Activated CD4-positive, alpha-beta T cell treated with anti-CD3 and anti-CD28 coated beads for 36 hours (primary cell): Measurements from ENCODE around the gene FAM171A1. TPM values are rescaled to one million over a fixed set of nuclear protein-coding genes. Genes with fewer than 3 reads are reported as not detected.
"Not testable (repeated sequence)": the region's sequence is repeated elsewhere in the genome, so short reads cannot be mapped to it uniquely, and the experiment has no call there.

Experiments used
- ATAC-seq: fragments of 200-7000 bp; cut with Tn5 transposase; one replicate; pipeline ENCODE4 v1.10.0; 2021; ENCODE audit warnings: mild to moderate bottlenecking, moderate library complexity
- CTCF ChIA-PET: fragments of 350-600 bp; sonication (Branson Sonifier 250); formaldehyde crosslinking; loops from one replicate; lab custom pipeline; 2021; ENCODE audit warnings: antibody characterized with exemption; lab: Charles Lee
- POLR2A ChIA-PET: fragments of 350-600 bp; sonication (Branson Sonifier 250); formaldehyde crosslinking; loops from one replicate; lab custom pipeline; 2021; ENCODE audit warnings: antibody characterized with exemption, inconsistent platforms; lab: Charles Lee
- DNase-seq: peaks from one replicate; pipeline ENCODE4 v3.0.0-alpha.2; 2020
- H3K27ac Mint-ChIP-seq: one replicate; pipeline ENCODE4 v1.8.0; 2021; ENCODE audit warnings: mixed read lengths
- H3K27me3 Mint-ChIP-seq: one replicate; pipeline ENCODE4 v1.8.0; 2021; ENCODE audit warnings: mixed read lengths
- H3K36me3 Mint-ChIP-seq: one replicate; pipeline ENCODE4 v1.8.0; 2021; ENCODE audit warnings: low read depth, mixed read lengths
- H3K4me1 Mint-ChIP-seq: one replicate; pipeline ENCODE4 v1.8.0; 2021; ENCODE audit warnings: mixed read lengths
- H3K4me3 Mint-ChIP-seq: one replicate; pipeline ENCODE4 v1.8.0; 2021; ENCODE audit warnings: mild to moderate bottlenecking, moderate library complexity, mixed read lengths
- H3K9me3 Mint-ChIP-seq: one replicate; pipeline ENCODE4 v1.8.0; 2021; ENCODE audit warnings: low read depth, mixed read lengths
- intact Hi-C, 2 experiments: fragments of 100-400 bp; cut with DNase I in 1 of 2; cut with micrococcal nuclease in 1 of 2; formaldehyde crosslinking; loops; one replicate each; pipeline versions ENCODE4 v1.14.2 to v1.15.1; 2022 to 2024; cut with DNase I, micrococcal nuclease
- total RNA-seq, 2 experiments: library from RNA; stranded (reverse); gene quantifications; one replicate each; pipeline ENCODE4 v1.2.3, GENCODE V29; 2021

FAM171A1 gene
- total RNA-seq, 2 experiments from 2014 or later = 4.1 to 5.8 TPM

DNA sequence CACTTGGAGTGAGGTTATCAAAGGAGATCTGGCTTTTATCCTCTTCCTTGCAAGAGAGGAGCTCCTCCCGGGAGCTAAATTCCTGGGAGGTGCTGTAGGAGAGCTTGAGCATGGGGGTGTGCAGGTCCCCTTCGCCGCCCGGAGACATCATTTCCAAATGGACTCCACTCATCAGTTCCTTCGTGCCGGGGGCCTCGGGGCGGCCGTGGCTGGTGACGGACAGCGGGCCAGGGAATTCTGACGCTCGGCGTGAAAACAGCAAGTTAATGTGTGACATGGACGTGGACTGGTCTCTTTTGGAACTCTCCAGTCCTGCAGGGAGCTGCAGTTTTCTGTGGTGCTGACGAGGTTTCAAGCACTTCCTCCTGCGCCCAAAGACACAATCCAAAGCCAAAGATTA is 156.9 kb downstream of the FAM171A1 start:
- ATAC-seq (no peak), DNase-seq (no peak)
- H3K4me3 Mint-ChIP-seq = no peak overlapping the region
- POLR2A ChIA-PET = no interaction called here
- CTCF ChIA-PET = no interaction called here
- intact Hi-C loops = no loop called here
- no peaks in the 10 kb centered on the region for H3K9me3 Mint-ChIP-seq
- H3K27ac Mint-ChIP-seq = no peak overlapping the region
- no peaks in the 10 kb centered on the region for H3K27me3 Mint-ChIP-seq
- peaks cover 24% of the 10 kb centered on the region for H3K4me1 Mint-ChIP-seq
- H3K36me3 Mint-ChIP-seq = peaks cover 9% of the 10 kb centered on the region

DNA sequence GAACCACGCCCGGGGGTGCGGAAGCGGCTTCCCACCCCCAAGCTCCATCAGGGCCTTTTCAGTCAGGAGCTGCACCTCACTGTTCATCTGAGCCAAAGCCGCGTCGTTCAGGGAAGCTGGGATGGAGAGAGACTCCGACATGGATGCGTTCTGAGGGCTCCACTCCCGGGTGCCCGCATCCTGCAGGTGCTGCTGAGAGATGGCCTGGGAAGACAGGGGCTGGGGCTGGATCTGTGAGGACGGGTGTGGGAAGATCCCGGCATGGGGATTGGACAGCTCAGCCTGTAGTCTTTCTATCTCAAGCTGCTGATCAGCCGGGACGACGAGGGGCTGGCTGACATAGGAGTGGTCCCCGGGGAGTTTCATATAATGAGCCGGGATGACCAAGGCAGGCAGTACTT is 157.6 kb downstream of the FAM171A1 start:
- no peak overlapping the region for H3K27ac Mint-ChIP-seq
- CTCF ChIA-PET = no interaction called here
- H3K36me3 Mint-ChIP-seq = peaks cover 9% of the 10 kb centered on the region
- POLR2A ChIA-PET = no interaction called here
- ATAC-seq (no peak), DNase-seq (no peak)
- H3K4me1 Mint-ChIP-seq = peaks cover 30% of the 10 kb centered on the region
- intact Hi-C loops = no loop called here
- H3K27me3 Mint-ChIP-seq = no peaks in the 10 kb centered on the region
- no peak overlapping the region for H3K4me3 Mint-ChIP-seq
- H3K9me3 Mint-ChIP-seq = no peaks in the 10 kb centered on the region

DNA sequence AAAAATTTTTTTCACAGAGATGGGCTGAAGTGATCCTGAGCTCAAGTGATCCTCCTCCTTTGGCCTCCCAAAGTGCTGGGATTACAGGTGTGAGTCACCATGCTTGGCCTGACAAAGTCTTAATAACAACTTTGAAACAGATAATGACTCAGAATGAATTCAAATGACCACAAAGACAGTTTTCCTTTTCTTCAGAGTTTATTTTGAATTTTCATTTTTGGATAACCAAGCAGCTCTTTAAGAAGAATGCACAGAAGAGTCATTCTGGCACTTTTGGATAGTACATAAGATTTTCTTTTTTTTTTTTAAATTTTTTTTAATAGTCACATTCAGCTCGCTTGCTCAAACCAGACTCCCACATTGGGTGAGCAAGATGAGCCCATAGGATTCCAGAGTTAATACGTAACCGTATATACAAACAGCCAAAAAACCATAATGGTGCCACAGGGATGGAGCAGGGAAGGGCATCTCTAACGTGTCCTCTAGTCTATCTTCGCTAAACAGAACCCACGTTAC is 159.6 kb downstream of the FAM171A1 start:
- DNase-seq = peak; percentile 10
- ChIA-PET CTCF (interaction anchor here (1.0 to 1.5 kb wide), 7 partner anchors 10 to 83 kb away, joined by 3 to 8 read pairs (median 3); partner anchors contain the start of gene NMT2), POLR2A (no interaction called here)
- H3K36me3 Mint-ChIP-seq = peaks cover 9% of the 10 kb centered on the region
- no peaks in the 10 kb centered on the region for H3K27me3 Mint-ChIP-seq
- no peak overlapping the region for H3K4me3 Mint-ChIP-seq
- no peaks in the 10 kb centered on the region for H3K9me3 Mint-ChIP-seq
- peak; percentile 19 for ATAC-seq
- H3K4me1 Mint-ChIP-seq = peaks cover 46% of the 10 kb centered on the region
- no peak overlapping the region for H3K27ac Mint-ChIP-seq
- intact Hi-C loops = loop anchor here (2.0 kb wide), 2 partner anchors 37 to 159 kb away; partner anchors contain the start of gene FAM171A1 (in 1 of the 2)

DNA sequence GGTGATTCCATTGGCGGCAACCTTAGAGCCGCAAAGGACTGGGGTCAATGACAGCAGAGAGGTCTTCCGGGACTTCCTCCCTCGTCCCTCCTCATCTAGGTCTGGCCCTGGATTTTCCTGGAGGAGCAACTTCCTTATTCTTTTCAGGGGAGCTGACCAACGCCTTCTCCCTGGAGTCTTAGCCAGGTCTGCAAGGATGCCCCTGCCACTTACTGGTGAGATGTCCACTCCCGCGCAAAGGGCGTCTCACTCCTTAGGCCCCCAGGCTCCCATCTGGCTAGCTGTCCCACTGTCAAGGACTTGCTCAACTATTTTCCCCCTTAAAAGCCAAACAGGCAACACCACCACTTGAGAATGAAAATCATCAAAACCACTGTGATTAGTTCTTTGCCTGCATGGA is 160.6 kb downstream of the FAM171A1 start:
- Mint-ChIP-seq H3K27ac (no peak overlapping the region), H3K4me1 (peaks cover 51% of the 10 kb centered on the region), H3K27me3 (no peaks in the 10 kb centered on the region), H3K9me3 (no peaks in the 10 kb centered on the region), H3K4me3 (no peak overlapping the region), H3K36me3 (peaks cover 11% of the 10 kb centered on the region)
- intact Hi-C loops = loop anchor here (1.0 to 2.0 kb wide), 3 partner anchors 38 to 161 kb away; partner anchors contain the start of gene FAM171A1 (in 2 of the 2)
- DNase-seq (no peak), ATAC-seq (no peak)
- ChIA-PET POLR2A (no interaction called here), CTCF (interaction anchor here (0.6 to 1.5 kb wide), 8 partner anchors 9 to 86 kb away, joined by 3 to 8 read pairs (median 3); partner anchors contain the start of gene NMT2)

DNA sequence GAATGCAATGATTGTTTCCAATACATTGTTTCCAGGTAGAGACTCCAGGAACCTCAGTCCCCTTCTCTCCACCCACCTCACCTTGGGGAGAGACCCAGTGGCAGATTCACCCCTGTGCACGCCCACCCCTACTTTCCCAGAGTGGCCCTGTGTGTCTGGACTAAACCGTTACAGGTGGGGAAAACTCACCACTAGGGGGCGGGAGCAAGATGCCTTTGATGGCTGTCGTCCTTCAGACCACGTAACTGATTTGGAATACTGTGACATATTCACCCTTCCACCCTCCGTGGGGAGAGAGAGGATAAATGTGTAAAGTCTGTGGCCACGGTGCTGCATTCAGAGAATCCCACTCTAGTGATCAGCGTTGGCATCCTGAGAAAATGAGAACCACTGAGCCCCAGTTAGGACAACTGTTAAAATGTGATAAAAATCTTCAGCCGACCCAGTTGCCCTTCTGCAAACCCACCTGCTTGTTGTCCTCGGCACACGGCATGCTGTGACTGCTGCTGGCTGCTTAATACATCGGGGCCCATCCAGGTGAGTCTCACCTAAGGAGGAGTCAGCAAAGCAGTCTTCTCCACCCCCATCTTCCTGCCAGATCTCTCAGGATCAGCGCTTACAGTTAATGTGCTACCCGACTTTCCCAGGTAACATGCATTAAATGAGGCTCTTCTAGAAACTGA is 161.1 kb downstream of the FAM171A1 start:
- no peak overlapping the region for H3K27ac Mint-ChIP-seq
- ChIA-PET POLR2A (no interaction called here), CTCF (interaction anchor here (0.8 to 1.3 kb wide), 7 partner anchors 8 to 82 kb away, joined by 3 to 8 read pairs (median 3); partner anchors contain the start of gene NMT2)
- H3K4me3 Mint-ChIP-seq = no peak overlapping the region
- peaks cover 51% of the 10 kb centered on the region for H3K4me1 Mint-ChIP-seq
- intact Hi-C loops = loop anchor here (1.0 to 5.0 kb wide), 5 partner anchors 39 to 161 kb away; partner anchors contain the start of gene FAM171A1 (in 2 of the 2)
- DNase-seq (peak; percentile 91), ATAC-seq (peak; percentile 66)
- H3K9me3 Mint-ChIP-seq = no peaks in the 10 kb centered on the region
- H3K27me3 Mint-ChIP-seq = no peaks in the 10 kb centered on the region
- H3K36me3 Mint-ChIP-seq = peaks cover 11% of the 10 kb centered on the region

DNA sequence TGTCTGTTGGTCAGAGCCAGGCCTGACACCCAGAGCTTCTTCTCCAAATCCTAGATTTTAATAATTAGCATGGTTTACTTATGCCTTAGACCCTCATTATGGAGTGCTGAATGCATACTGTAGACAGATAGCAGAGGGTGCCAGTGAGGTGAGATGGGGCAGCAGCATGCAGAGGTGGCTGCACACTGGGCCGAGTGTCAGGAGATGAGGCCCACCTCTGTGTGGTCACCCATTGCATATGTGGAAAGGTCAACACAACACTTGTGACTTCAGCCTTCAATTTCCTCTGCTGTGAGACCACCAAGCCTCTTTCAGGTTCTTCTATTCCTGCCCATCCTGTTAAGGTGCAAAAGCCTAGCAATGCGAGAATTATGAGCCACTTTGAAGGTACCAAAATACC is 162.9 kb downstream of the FAM171A1 start:
- DNase-seq (no peak), ATAC-seq (no peak)
- Mint-ChIP-seq H3K9me3 (no peaks in the 10 kb centered on the region), H3K27me3 (no peaks in the 10 kb centered on the region), H3K27ac (peak overlapping the region; percentile 90), H3K4me1 (peaks cover 51% of the 10 kb centered on the region), H3K36me3 (peaks cover 10% of the 10 kb centered on the region), H3K4me3 (peak overlapping the region; percentile 74)
- CTCF ChIA-PET = no interaction called here
- intact Hi-C loops = loop anchor here in 1 of 2 experiments (5.0 kb wide), 1 partner anchor 86 kb away; no protein-coding TSS in a partner anchor
- POLR2A ChIA-PET = no interaction called here

DNA sequence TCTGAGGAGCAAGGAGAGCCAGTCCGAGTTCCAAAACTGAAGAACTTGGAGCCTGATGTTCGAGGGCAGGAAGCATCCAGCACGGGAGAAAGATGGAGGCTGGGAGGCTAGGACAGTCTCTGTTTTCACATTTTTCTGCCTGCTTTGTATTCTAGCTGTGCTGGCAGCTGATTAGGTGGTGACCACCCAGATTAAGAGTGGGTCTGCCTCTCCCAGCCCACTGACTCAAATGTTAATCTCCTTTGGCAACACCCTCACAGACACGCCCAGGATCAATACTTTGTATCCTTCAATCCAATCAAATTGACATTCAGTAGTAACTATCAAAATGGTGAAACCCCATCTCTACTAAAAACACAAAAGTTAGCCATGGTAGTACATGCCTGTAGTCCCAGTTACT is 163.7 kb downstream of the FAM171A1 start:
- ATAC-seq, H3K36me3 Mint-ChIP-seq, DNase-seq, POLR2A ChIA-PET, H3K27me3 Mint-ChIP-seq, H3K4me3 Mint-ChIP-seq, H3K9me3 Mint-ChIP-seq, CTCF ChIA-PET: not testable (repeated sequence)
- Mint-ChIP-seq H3K27ac (peak overlapping the region; percentile 63), H3K4me1 (peaks cover 55% of the 10 kb centered on the region)
- intact Hi-C loops = loop anchor here in 1 of 2 experiments (5.0 kb wide), 1 partner anchor 85 kb away; no protein-coding TSS in a partner anchor

DNA sequence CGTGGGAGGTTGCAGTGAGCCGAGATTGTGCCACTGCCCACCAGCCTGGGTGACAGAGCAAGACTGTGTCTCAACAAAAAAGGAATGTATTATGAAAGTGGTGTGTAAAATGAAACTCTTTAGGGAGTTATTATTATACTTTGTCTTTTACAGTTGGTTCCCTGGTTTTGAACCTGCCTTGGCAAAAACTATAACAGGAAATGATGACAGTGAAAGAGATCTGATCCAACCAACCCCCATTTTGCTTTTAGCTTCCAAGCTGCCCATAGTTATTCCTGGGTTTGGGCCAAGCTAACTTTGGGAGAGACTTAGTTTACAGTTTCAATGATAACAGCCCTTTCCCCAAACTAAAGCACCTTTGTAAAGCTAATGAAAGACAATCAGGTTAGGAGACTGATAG is 168.4 kb downstream of the FAM171A1 start:
- CTCF ChIA-PET = interaction anchor here (1.0 to 1.4 kb wide), 2 partner anchors 13 to 17 kb away, joined by 3 to 4 read pairs; no protein-coding TSS in a partner anchor
- intact Hi-C loops = no loop called here
- POLR2A ChIA-PET = no interaction called here
- H3K4me3 Mint-ChIP-seq = no peak overlapping the region
- no peak overlapping the region for H3K27ac Mint-ChIP-seq
- DNase-seq = no peak
- no peak for ATAC-seq
- peaks cover 17% of the 10 kb centered on the region for H3K4me1 Mint-ChIP-seq
- no peaks in the 10 kb centered on the region for H3K27me3 Mint-ChIP-seq
- no peaks in the 10 kb centered on the region for H3K9me3 Mint-ChIP-seq
- H3K36me3 Mint-ChIP-seq = peaks cover 2% of the 10 kb centered on the region

DNA sequence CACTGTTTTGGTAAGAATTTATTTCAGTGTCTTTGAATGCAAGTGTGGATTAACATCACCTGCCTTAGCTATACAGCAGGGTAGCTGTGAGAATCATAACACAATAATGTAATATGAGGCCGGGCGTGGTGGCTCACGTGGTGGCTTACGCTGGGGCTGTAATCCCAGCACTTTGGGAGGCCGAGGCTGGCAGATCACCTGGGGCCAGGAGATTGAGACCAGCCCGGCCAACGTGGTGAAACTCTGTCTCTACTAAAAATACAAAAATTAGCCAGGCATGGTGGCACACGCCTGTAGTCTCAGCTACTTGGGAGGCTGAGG is 168.8 kb downstream of the FAM171A1 start:
- H3K27me3 Mint-ChIP-seq, POLR2A ChIA-PET, DNase-seq, H3K9me3 Mint-ChIP-seq, ATAC-seq, H3K27ac Mint-ChIP-seq, H3K4me3 Mint-ChIP-seq, H3K36me3 Mint-ChIP-seq, intact Hi-C loops: not testable (repeated sequence)
- CTCF ChIA-PET = interaction anchor here (1.0 to 1.4 kb wide), 3 partner anchors 9 to 17 kb away, joined by 3 to 4 read pairs (median 3); no protein-coding TSS in a partner anchor
- H3K4me1 Mint-ChIP-seq = peaks cover 15% of the 10 kb centered on the region

DNA sequence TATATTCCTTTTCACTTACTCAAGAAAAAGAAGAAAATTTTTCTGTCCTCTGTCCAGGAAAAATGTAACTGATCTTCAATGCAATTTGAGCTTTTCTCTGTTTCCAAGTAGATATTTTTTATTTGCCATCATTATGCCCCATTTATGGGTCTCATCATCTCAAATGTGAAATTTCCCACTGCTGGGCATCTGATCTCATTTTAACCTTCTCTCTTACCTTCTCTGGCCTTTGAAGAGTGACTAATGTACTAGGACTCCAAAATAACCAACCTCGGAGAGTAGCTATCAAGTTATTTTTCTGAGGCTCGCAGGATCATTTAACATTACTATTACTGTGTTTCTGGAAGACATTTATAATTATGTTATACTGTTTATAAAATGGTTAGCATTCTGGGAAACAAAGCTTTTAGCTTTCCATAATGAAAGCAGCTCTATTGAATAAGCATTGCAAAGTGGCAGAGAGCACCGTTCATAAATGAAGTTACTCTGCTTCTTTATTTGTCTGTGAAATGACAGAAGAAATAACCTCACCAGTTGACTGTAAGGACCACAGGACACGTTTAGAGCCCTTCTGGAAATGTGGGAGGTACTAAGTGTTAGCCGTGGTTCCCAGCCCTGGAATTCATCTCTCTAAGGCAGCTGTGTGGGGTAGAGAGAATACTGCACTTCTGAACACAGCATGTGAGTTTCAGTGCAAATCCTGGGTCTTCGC is 169.3 kb downstream of the FAM171A1 start:
- H3K4me1 Mint-ChIP-seq = peaks cover 18% of the 10 kb centered on the region
- H3K9me3 Mint-ChIP-seq = no peaks in the 10 kb centered on the region
- ChIA-PET POLR2A (no interaction called here), CTCF (interaction anchor here (1.0 to 1.3 kb wide), 2 partner anchors 9 to 17 kb away, joined by 3 to 4 read pairs; no protein-coding TSS in a partner anchor)
- peaks cover 2% of the 10 kb centered on the region for H3K36me3 Mint-ChIP-seq
- DNase-seq (no peak), ATAC-seq (no peak)
- H3K4me3 Mint-ChIP-seq = no peak overlapping the region
- H3K27me3 Mint-ChIP-seq = no peaks in the 10 kb centered on the region
- H3K27ac Mint-ChIP-seq = no peak overlapping the region
- intact Hi-C loops = no loop called here

DNA sequence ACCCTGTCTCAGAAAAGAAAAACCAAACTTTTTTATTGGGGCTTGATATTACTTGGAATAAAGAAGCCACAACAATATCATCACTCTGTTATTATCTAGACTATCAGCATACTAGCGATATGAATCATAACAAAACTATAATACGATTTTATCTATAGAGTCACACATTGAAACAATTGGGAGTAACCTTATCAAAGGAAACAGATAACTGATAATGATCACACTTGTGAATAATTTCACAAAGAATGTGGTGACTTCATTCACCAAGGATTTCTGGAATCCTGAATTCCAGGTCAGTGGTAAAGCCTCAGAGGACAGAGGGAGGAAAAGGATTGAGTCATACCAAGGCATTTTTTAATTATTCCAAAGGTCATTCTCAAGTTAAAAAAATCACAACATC is 170.5 kb downstream of the FAM171A1 start:
- no peaks in the 10 kb centered on the region for H3K9me3 Mint-ChIP-seq
- intact Hi-C loops = no loop called here
- ChIA-PET POLR2A (no interaction called here), CTCF (no interaction called here)
- peaks cover 11% of the 10 kb centered on the region for H3K4me1 Mint-ChIP-seq
- no peaks in the 10 kb centered on the region for H3K36me3 Mint-ChIP-seq
- DNase-seq (no peak), ATAC-seq (no peak)
- no peak overlapping the region for H3K4me3 Mint-ChIP-seq
- H3K27ac Mint-ChIP-seq = no peak overlapping the region
- H3K27me3 Mint-ChIP-seq = no peaks in the 10 kb centered on the region
